Subcutaneous adipose tissue (tissue), 4 donors: ENCODE data around the gene MYEOV. TPM values are rescaled to one million over a fixed set of nuclear protein-coding genes. Genes with fewer than 3 reads are reported as not detected.

Source experiments
- CTCF ChIP-seq: fragments of 450-650 bp; IDR thresholded peaks from one replicate; pipeline ENCODE4 v1.5.1; 2016; ENCODE audit warnings: low read depth, mild to moderate bottlenecking, control low read depth, antibody characterized with exemption, moderate library complexity
- total RNA-seq, 4 donors: library from RNA; depleted of rRNA; stranded (reverse); fragments of >200 nt; gene quantifications; one replicate each; pipeline ENCODE4 v1.1.0, GENCODE V29; 2016

The MYEOV gene
- total RNA-seq, 4 donors from 2014 or later = 21.4 to 57.9 (median 39.2) TPM

GRCh38 chr11:69308936-69309615 lies 15.1 kb downstream of the MYEOV start:
- TF ChIP-seq CTCF = no peak

GRCh38 chr11:69309631-69310280 lies 15.8 kb downstream of the MYEOV start:
- no peak for TF ChIP-seq CTCF

GRCh38 chr11:69310351-69310750 lies 16.4 kb downstream of the MYEOV start:
- no peak for TF ChIP-seq CTCF

GRCh38 chr11:69310934-69311766 lies 17.2 kb downstream of the MYEOV start:
- no peak for TF ChIP-seq CTCF

- no peak for TF ChIP-seq CTCF
Measured at GRCh38 chr11:69311767-69312385, 17.9 kb downstream of the MYEOV start.

GRCh38 chr11:69312453-69313404 lies 18.8 kb downstream of the MYEOV start:
- no peak for TF ChIP-seq CTCF
